GM19351 (cell line): ENCODE data around the gene IL17A.

Experiments
- ATAC-seq: cut with Tn5 transposase; IDR thresholded peaks from one replicate; pipeline ENCODE4 v1.9.1; 2021; ENCODE audit warnings: mild to moderate bottlenecking, moderate library complexity; ENCODE audit not compliant: unreplicated experiment

Gene IL17A

GRCh38 chr6:52210227-52210626 is 24.1 kb downstream of the IL17A start:
- peak; percentile 87 for ATAC-seq

GRCh38 chr6:52213127-52213526 is 27.0 kb downstream of the IL17A start:
- ATAC-seq: no peak

- no peak for ATAC-seq
Observed at GRCh38 chr6:52215787-52216186, 29.6 kb downstream of the IL17A start.

- ATAC-seq: peak; percentile 67
Observed at GRCh38 chr6:52216932-52217575, 30.9 kb downstream of the IL17A start.

- ATAC-seq: no peak
Observed at GRCh38 chr6:52217761-52218160, 31.6 kb downstream of the IL17A start.

- peak; percentile 79 for ATAC-seq
Observed at GRCh38 chr6:52221302-52221701, 35.1 kb downstream of the IL17A start.

- peak; percentile 100 for ATAC-seq
Observed at GRCh38 chr6:52227495-52227894, 41.3 kb downstream of the IL17A start.

- ATAC-seq: no peak
Observed at GRCh38 chr6:52230685-52231084, 44.5 kb downstream of the IL17A start.

GRCh38 chr6:52231406-52232127 is 45.4 kb downstream of the IL17A start:
- no peak for ATAC-seq

GRCh38 chr6:52233005-52233404 is 46.8 kb downstream of the IL17A start:
- no peak for ATAC-seq

- peak; percentile 83 for ATAC-seq
Observed at GRCh38 chr6:52233975-52234823, 48.0 kb downstream of the IL17A start.
